ENCODE measurements around the gene INS.

The INS gene

DNA sequence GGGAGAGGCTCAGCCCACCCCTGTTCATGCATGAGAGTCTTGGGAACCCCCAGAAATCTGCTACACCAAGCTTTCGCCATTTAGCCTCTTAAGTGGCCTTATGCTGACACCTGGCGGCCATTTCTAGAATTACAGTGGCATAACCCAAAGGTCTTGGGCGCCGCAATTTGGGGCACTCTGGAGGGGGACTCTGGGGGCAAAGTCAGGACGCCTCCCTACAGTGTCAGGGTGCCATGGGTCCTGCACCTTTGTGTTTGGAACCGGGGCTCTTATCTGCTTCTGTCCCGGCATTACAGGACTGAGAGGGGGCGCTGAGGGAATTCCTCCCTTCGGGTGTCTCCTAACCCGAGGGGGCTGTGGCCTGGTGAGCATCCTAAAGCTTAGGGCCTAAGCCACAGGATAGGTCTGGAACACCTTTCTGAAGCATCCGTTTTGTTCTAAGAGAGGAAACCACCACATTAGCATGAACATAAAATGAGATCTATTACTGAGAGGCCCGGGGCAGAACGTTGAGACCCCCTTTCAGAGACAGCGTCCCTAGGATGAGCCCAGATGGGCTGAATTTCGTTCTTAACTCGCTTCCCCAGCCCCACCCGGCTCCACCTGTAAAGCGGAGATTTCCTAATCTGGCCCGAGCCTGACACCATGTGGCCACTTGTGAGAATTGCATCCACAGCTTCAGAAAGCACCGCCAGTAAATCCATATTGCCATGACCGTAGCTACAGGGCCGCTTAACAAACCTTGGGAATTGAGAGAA lies 9.3 kb downstream of the INS start:
- no peak for DNase-seq (ENCODE audit: low read depth, low spot score)
- H3K27ac ChIP-seq: no peak overlapping the region

DNA sequence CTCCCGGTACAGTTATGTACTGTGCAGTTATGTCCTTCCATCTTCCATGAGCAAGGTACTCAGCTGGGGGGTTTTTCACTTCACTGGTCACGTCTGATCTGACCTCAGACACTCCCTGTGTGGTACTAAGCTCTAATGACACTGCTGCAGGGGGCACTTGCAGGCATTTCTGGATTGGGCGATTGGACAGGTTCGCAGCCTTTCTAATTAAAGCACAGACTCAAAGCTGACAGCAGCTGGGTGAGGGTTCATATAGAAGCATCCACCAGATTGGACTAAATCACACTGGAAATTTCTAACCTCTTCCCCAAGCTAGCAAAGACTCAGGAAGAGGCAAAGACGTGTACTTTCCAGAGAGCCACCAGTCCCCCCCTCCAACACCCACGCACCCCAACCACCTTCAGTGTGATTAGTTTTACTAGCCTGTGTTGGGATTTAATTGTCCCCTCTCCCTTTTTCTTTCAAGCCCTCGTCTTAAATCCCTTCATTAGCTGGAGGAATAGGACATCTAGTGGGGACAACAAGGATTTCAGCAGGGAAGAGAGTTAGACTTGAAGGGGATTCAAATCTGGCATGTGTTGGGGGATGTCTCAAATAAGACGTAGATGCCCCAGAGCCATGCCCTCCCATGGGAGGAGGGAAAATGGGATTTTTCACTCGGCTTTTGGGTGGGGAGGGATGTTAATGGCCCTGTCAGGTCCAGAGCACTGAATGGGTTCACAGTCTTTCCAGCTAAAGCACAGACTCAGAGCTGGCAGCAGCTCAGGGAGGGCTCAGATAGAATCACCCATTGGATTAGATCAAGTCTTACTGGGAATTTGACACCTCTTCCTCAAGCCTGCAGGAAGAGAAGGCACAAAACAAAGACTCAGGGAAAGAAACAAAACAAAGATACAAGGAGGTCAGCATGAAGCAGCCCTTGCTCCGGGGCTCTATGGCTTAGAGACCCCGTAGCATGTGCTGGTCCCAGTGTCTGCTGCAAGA lies 10.9 kb downstream of the INS start:
- no peak overlapping the region for H3K27ac ChIP-seq
- DNase-seq (ENCODE audit: low read depth, low spot score): no peak

DNA sequence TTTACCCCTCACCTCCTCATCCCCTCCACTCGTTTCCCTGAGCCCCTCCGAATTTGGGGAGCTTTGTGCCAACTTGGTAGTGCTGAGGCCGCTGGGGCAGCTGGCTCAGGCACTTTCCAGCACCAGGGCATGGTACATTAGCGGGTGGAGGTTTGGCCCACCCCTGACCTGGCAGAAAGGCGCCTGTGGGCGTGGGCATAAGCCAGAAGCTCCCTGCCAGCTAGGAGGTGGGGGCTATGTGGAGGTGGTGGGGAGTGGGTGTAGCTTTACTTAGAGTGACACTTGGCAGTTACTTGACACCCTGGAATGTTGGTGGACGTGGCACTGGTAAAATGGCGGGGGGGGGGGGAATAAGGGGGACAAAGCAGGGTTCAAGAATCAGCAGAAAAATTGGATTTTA lies 11.5 kb downstream of the INS start:
- no peak overlapping the region for H3K27ac ChIP-seq
- no peak for DNase-seq (ENCODE audit: low read depth, low spot score)

- H3K27ac ChIP-seq: no peak overlapping the region
- no peak for DNase-seq (ENCODE audit: low read depth, low spot score)
These were observed 12.4 kb downstream of the INS start for GRCh38 chr11:2148595-2148994.

GRCh38 chr11:2147391-2147790 lies 13.6 kb downstream of the INS start:
- no peak overlapping the region for H3K27ac ChIP-seq
- DNase-seq (ENCODE audit: low read depth, low spot score): no peak

- H3K27ac ChIP-seq: no peak overlapping the region
- no peak for DNase-seq (ENCODE audit: low read depth, low spot score)
These were observed 15.0 kb downstream of the INS start for GRCh38 chr11:2146051-2146450.

DNA sequence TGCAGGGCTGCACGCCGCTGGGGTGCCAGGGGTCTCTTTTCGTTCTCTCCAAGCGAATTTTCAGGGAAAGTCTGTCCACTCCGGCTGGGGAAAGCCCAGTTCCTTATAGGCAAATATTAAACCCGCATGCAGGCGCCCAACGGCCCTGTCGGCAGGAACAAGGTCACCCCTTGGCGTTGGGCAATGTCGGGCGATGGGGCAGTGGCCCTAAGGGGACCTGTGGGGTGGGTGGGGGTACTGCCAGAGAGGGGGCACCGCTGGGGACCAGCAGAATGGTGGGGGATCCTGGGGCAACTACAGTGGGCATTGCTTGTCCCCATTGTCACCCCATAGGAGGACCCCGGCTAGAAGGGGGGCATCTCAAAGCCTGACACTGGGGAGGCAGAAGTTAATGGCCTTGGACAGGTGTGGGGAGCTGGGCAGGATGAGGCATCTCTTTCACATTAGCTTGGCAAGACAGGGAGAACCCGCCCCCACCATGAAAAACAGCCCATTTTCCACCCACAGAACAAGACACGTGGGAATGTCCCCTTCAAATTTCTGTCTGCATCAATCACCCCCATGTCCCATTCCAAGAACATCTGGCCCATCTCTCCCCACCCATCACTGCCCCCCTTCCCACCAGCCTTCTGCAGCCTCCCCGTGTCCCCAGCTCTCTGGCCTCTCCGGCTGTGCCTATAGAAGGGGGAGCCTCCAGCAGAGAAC lies 16.3 kb downstream of the INS start:
- H3K27ac ChIP-seq: no peak overlapping the region
- no peak for DNase-seq (ENCODE audit: low read depth, low spot score)

DNA sequence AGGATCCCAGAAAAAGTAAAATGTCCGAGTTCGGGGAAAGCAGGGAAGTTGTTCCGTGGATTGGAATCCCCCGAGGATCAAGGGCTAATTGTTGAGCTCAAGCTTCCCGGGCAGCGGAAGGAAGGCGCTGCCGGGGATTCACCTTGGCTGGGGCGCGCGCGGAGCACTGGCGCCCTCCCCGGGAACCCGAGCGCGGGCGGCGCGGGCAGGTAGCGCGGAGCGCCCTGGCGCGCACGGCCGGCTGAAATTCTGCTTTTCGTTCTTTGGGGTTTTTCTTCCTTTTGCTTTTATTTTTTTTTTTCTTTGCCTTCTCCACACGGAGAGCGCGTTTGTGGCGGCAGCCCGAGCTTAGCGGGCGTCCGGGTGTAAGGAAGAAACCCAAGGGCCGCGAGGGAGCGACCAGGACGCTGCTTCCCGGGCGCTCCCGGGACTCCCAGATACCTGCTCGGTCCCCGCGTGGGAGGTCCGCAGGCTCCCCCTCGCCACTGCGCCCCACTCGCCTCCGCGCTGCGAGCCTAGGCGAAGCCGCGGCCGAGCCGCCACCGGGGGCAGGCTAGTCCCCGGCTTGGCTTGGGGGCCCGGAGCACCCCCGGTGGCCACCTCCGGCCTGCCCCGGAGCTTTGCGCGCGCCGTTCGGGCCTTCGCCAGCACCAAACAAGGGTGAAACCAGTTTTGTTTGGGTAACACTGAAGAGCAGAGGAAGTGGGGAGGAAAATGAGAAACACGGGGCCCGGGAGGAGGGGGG lies 17.0 kb downstream of the INS start:
- H3K27ac ChIP-seq: no peak overlapping the region
- DNase-seq (ENCODE audit: low read depth, low spot score): no peak

GRCh38 chr11:2143477-2143798 lies 17.6 kb downstream of the INS start:
- DNase-seq (ENCODE audit: low read depth, low spot score): no peak

DNA sequence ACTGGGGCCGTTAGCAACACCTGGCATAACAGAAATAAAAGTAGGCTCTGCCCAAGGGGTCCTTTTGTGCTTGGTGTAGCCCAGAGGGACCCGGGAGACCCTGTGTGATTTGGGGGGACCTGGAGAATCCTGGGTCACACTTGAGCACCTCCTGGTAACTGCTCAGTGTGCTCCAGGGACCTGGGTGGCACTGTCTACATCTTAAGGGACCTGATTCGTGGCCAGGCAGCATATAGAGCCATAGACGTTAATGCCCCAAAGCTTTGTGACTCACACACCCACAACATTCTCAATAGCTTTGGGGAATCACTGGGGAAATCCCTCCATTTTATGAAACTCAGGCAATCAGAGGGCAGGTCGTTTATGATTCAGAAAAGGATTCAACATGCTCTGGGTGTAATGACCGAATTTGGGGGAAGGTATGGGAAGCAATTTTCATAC lies 18.2 kb downstream of the INS start:
- no peak overlapping the region for H3K27ac ChIP-seq
- DNase-seq (ENCODE audit: low read depth, low spot score): peak; percentile 34

More at GRCh38 chr11:2143477-2143798, 17.6 kb downstream of the INS start:
- no peak overlapping the region for H3K27ac ChIP-seq

DNA sequence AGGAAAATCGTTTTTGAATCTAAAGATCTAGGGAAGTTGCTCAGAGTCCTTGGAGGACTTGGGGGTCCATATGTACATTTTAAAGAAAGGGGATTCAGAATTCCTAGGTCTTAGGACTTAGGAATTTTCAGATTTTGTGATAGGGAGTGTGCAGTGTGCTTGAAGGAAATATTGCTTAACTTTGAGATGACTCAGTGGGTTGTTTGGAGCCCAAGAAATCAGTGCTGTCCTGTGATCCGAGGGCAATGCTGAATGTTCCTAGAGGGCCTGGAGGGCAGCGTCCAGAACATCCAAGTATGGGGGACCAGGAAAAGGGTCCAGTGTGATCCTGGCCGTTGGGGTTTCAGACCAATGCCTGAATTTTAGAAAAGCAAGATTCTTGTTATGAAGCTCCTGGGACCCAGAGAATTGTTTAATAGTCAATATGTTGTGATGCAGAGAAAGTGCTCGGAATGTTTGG lies 18.7 kb downstream of the INS start:
- H3K27ac ChIP-seq: no peak overlapping the region
- DNase-seq (ENCODE audit: low read depth, low spot score): no peak

DNA sequence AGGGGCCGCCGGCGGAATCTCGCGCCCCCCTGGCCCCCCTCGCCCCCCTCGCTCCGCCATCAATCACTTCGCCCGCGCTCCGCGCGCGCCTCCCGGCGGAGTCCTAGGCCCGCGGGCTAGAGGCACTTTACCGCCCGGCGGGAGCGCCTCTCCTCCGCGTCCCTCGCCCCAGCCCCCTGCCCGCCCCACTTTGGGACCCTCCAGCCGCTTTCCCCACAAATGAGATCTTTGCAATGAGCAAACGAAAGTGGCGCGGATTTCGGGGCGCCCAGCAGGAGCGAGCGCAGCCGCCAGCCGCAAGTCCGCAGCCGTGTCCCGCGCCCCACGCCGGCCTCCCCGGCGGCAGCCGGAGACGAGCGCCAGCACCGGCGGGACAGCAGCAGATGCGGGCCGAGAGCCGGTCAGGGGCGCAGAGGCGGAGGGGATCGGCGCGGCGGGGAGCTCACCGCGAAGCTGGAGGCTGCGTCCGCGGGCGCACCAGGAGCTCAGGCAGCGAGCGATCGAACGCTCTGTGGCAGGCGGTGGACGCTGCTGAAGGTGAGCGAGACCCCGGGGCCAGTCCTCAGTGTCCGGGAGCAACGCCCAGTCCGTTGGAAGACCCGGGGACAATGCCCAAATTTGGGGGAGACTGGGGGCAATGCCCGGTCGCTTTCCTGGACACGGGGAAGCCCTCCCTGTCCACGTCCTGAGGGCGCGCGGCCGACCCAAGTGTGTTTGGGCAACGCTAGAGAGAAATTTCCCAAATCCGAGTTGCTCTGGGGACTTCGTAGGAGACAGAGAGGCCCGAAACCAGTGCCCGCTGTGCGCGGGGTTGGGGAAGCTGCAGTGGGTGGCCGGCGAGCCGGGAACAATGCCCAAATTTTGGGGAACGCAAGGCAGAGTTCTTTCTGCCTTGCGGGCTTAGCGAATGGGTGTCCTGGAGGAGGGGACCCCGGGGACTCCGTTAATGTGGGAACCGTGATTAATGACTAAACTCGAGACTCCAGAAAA lies 20.3 kb downstream of the INS start:
- H3K27ac ChIP-seq: no peak overlapping the region
- no peak for DNase-seq (ENCODE audit: low read depth, low spot score)

DNA sequence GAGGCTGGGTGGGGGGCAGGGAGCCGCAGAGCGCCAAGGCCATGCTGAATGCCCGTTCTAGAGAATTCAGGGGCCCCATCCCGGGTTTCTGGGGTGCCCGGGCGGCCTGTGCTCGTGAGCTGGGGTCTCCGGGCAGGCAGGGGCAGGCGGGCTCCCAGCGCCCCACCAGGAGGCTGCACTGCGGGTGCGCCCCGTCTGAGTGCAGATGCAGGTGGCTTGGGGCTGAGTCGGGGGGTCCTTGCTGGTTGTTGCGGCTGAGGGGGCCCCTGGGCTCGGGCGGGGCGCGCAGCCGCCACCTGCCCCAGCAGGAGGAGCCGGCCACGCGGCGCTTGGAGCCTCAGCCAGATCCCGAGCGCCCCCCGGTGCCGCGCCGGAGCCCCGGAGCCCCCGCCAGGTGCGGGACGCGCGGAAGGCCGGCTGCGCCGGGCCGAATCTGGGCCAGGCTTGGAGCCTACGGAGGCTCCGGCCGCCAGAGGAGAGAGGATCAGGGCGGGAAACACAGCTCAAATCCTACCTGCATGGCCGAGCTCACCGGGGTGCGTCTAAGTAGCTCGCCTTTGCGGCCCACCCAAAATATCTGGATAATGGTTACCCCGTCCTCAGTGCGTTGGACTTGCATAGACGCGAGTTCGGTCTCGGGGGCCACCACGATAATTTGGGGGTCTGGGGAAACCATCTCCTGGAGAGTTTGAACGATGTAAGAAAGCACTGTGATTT lies 21.2 kb downstream of the INS start:
- no peak for DNase-seq (ENCODE audit: low read depth, low spot score)
- H3K27ac ChIP-seq: no peak overlapping the region

- no peak within 1 kb of the TSS for H3K27ac ChIP-seq
- DNase-seq (ENCODE audit: low read depth, low spot score): no peak
These were observed 21.9 kb downstream of the INS start, which contains the start of gene IGF2 for GRCh38 chr11:2139123-2139521. IGF2 (minus strand) TSS chr11:2139389; CDS start chr11:2135523, 3,866 bp downstream.

- H3K27ac ChIP-seq: no peak overlapping the region
- no peak for DNase-seq (ENCODE audit: low read depth, low spot score)
These were observed 22.4 kb downstream of the INS start for GRCh38 chr11:2138431-2139122.

DNA sequence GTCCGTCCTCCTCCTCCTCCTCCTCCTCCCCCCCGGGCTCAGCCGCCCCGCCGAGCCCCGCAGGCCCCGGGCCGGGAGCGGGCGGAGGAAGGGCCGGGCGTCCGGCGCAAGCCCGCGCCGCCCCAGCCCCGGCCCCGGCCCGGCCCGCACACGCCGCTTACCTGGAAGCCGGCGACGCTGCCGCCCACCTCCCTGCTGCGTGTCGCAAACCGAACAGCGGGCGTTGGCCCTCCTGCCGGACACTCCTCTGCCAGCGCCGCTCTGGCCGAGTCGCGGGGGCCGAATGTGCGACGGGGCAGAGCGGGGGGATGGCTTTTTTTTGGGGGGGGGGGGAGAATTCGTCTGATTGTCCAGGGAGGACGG lies 23.0 kb downstream of the INS start:
- H3K27ac ChIP-seq: no peak overlapping the region
- no peak for DNase-seq (ENCODE audit: low read depth, low spot score)

GRCh38 chr11:2137202-2138067 lies 23.6 kb downstream of the INS start:
- H3K27ac ChIP-seq: no peak overlapping the region
- no peak for DNase-seq (ENCODE audit: low read depth, low spot score)
